ENCODE data around the gene MARCHF11. TPM values are rescaled to one million over a fixed set of nuclear protein-coding genes. Genes with fewer than 3 reads are reported as not detected.

MARCHF11 gene
- polyA plus RNA-seq, 5 donors: not detected

DNA sequence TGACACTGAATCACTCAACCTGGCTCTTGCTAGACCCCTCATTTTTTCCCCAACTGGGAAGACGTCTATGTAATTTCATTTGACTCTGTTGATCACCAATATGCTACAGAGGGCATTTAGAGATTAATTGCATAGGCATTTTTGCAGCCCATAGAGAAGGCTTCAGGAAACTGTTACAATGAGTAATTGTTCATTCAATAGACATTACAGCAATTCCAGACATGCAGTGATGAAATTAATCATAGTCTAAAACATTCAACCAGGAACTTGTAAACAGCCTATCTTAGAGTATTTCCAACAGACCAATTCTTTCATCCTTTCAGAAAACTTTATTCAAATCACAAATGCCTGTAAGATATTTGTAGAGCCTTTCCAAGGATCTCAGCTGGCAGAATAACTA lies 122.3 kb downstream of the MARCHF11 start:
- no peak for DNase-seq

GRCh38 chr5:16051246-16051755 lies 128.3 kb downstream of the MARCHF11 start:
- peak; percentile 52 to 63 for DNase-seq

DNA sequence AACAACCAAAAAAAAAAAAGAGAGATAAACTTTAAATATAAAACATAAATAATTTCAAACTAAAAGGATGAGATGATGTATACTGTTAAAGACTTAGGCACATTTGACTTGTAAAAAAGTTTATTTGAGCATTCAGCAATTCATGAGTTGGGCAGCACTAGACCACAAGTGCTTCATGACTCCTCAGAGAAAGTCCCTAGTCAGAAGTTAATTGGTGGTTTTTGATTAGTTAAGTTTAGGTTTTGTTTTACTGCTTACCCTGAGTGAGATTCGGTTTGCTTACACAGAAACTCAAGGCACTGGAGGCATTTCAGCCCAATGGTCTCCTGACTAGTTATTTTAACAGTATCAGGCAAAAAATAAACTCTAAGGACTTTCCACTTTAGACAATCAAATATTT lies 129.2 kb downstream of the MARCHF11 start:
- DNase-seq: no peak

DNA sequence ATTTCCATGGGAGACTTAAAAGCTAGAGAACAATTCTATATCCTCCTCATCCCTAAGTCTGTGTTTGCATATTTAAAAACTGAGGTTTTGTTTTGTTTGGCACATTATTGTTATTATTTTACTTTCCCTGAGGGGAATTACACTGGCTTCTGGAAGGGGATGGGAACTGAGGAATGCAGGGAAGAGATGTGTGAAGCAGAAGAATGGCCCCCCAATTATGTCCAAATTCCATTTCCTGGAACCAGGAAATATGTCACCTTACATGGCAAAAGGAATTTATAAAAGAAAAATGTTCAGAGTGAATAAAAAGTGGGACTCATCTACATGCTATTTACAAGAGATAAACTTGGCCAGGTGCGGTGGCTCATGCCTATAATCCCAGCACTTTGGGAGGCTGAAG lies 129.8 kb downstream of the MARCHF11 start:
- no peak for DNase-seq

DNA sequence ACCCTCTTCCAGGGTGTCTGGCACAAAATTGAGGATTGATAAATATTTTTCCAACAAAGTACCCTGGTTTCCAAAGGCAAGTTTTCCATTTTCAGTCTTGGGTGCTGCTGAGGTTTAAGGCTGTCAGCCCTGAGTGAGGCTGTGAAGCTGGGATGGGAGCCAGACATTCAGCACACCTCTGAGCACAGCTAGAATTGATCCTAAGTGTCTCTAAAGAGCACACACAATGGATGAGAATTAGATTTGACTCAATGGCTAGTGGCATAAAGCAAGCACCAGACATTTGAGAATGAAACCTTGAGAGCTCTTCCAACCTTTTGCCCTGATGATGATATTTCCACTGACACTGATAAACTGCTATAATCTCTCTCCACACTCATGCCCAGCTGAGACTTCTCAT lies 131.5 kb downstream of the MARCHF11 start:
- no peak for DNase-seq

DNA sequence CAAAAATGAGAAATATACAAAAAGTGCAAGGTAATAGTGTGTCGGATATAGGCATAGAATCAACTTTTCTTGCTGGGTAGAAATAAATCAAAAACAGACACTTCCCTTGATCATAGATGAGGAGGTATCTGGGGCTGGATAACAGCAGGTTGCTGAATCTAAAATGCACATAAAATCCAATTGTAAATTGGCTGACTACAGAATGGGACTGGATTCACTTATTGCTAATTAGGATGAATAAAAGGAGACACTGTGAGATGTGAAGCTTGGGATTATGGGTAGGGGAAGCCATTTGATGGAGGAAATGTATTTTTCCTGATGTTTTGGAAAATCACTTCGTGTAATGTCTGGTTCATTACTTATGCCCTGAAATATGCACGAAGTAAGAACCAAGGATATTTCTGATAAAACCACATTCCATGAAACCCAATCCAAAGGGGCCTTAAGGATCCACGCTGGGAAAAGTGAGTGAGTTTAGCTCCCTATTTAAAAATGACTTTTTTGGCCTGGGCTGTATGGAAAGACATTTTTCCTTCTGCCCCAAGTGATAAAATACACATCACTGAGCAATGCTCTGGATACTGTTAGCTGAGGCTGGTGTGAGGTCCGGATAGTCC lies 136.1 kb downstream of the MARCHF11 start:
- DNase-seq: no peak

- no peak for DNase-seq
These were observed 142.3 kb downstream of the MARCHF11 start for GRCh38 chr5:16037121-16037845.

GRCh38 chr5:16034319-16035001 lies 145.1 kb downstream of the MARCHF11 start:
- DNase-seq: no peak

- DNase-seq: no peak
These were observed 146.2 kb downstream of the MARCHF11 start for GRCh38 chr5:16033187-16033925.

- peak; percentile 81 to 87 for DNase-seq
These were observed 150.9 kb downstream of the MARCHF11 start for GRCh38 chr5:16028708-16029107.

GRCh38 chr5:16025681-16026080 lies 153.9 kb downstream of the MARCHF11 start:
- DNase-seq: no peak

GRCh38 chr5:16018970-16019369 lies 160.6 kb downstream of the MARCHF11 start:
- DNase-seq: no peak

- no peak for DNase-seq
These were observed 161.9 kb downstream of the MARCHF11 start for GRCh38 chr5:16017720-16018119.
